Thyroid gland (tissue), 4 donors: ENCODE measurements around the gene SLC27A4.

Source experiments
- POLR2A ChIP-seq, 2 donors: fragments of 450-650 bp; IDR thresholded peaks; one replicate each; pipeline ENCODE4 v1.6.1; 2017; ENCODE audit warnings: antibody characterized with exemption in 2 of 2, mild to moderate bottlenecking in 2 of 2, moderate library complexity in 1 of 2
- TF ChIP-seq, protein P1 (sequence below), 6 experiments: fragments of 200-600 bp in 3 of 6; fragments of 450-650 bp in 3 of 6; sonication (generic) in 3 of 6; IDR thresholded peaks; one replicate each; pipeline ENCODE4 v1.5.1; 2016 to 2019; ENCODE audit warnings: antibody characterized with exemption in 6 of 6, mild to moderate bottlenecking in 2 of 6, inconsistent platforms in 1 of 6, moderate library complexity in 1 of 6

DNA sequence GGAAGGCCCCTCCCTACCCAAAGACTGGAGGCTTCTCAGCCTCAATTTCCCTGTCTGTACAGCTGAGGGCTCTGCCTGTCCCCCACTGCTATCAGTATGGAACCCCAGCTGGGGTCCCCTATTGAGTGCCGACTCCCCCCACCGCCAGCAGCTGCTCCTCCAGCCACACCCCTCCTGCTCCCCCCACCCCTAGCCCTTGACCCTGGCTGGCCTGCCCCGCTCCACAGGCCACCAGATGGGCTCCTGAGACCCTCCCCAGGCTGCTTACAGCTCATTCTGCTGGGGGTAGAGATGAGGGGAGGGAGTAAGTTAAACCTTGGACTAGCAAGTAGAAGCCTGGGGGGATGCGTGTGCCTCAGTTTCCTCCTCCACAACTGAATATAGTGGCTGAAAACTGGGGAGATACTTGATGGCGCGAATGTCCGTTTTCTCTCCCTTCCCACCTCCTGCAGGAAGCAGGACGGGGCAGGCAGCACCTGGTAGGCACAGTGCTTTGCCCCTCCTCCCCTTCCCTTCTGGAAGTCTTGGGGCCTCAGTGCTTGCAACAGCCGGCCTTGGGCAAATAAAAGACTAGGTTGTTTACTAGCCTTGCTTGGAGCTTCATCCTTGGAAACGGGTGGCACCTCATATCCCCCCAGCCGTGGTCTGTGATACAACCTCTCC lies 50.0 kb downstream of the SLC27A4 start:
- TF ChIP-seq, protein P1, sequence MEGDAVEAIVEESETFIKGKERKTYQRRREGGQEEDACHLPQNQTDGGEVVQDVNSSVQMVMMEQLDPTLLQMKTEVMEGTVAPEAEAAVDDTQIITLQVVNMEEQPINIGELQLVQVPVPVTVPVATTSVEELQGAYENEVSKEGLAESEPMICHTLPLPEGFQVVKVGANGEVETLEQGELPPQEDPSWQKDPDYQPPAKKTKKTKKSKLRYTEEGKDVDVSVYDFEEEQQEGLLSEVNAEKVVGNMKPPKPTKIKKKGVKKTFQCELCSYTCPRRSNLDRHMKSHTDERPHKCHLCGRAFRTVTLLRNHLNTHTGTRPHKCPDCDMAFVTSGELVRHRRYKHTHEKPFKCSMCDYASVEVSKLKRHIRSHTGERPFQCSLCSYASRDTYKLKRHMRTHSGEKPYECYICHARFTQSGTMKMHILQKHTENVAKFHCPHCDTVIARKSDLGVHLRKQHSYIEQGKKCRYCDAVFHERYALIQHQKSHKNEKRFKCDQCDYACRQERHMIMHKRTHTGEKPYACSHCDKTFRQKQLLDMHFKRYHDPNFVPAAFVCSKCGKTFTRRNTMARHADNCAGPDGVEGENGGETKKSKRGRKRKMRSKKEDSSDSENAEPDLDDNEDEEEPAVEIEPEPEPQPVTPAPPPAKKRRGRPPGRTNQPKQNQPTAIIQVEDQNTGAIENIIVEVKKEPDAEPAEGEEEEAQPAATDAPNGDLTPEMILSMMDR (IDR thresholded peaks at IDR 0.05): no peak
- no peak for TF ChIP-seq POLR2A (IDR thresholded peaks at IDR 0.05)
